GM18951 (cell line): ENCODE data around the gene ARSB.
"Not testable (repeated sequence)": the region's sequence is repeated elsewhere in the genome, so short reads cannot be mapped to it uniquely, and the experiment has no call there.

ENCODE experiments used
- POLR2A ChIP-seq: IDR thresholded peaks from 4 replicates; pipeline ENCODE4 v1.6.1; 2011; ENCODE audit warnings: mild to moderate bottlenecking; ENCODE audit not compliant: insufficient read length, insufficient read depth; ENCODE audit errors: extremely low read depth
- in situ Hi-C: fragments of 300-500 bp; cut with MboI; formaldehyde crosslinking; loops from one replicate; pipeline ENCODE4 v1.12.0; 2022; ENCODE audit warnings: low sequenced_read_pairs, mixed read lengths, inconsistent platforms; ENCODE audit not compliant: unreplicated experiment

ARSB gene

DNA sequence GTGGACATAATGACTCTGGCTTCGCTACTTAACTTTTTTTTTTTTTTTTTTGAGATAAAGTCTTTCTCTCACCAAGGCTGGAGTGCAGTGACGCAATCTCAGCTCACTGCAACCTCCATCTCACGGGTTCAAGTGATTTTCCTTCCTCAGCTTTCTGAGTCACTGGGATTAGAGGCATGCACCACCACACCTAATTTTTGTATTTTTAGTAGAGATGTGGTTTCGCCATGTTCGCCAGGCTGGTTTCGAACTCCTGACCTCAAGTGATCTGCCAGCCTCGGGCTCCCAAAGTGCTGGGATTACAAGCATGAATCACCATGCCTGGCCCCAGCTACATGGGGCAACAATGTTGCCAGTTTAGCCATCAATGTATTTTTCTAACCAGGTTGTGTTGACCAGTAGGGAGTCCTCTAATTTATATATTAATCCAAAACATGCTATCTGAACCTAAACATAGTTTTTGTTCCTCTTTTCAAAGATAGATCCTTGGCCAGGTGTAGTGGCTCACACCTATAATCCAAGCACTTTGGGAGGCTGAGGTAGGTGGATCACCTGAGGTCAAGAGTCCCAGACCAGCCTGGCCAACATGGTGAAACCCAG is 216.2 kb downstream of the ARSB start:
- in situ Hi-C loops, result no loop called here
- no peak for TF ChIP-seq POLR2A

DNA sequence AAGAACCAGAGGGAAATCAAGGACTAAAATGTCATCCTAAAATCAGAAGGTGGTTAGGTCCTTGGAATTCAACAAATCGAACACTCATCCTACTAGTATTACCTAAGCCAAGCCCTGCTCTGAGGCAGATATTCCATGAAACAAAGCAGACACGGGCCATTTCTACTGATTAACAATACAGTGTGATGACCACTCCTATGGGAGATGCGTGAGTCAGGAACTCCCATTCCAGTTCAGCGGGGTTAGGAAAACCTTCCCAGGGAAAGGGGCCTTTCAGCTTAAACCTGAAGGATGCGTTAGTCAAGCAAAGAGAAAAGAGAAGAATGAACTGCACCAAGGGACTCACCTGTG is 218.7 kb downstream of the ARSB start:
- no peak for TF ChIP-seq POLR2A
- in situ Hi-C loops, result no loop called here

DNA sequence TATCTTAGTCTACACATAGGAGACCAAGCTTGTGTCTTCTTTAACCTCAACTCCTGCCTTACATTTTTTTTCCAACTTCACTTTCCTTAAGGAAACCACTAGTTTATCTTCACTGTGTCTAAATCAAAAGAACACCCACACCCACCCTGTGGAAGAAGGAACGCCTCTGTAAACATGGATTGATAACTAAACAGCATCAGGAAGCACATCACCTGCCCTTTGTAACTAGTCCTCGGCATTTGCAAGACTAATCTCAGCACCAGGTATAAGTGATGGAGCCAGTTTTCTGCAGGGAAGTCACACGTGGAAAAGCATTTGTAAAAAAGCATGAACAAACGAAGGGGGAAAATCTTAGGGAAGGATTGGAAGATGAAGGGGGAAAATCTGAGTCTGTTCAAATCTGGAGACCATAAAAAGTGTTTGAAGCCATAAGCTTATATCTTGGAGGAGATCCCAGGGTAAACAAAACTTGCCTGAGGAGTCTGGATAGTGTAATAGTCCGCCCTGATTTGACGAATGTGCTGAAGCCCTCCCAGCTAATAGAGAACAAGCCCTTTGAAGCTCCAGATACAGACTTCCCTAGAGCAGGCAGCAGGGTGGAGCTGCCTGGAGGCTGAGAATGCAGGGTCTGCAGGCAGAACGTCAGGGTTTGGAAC is 219.2 kb downstream of the ARSB start:
- in situ Hi-C loops, result no loop called here

DNA sequence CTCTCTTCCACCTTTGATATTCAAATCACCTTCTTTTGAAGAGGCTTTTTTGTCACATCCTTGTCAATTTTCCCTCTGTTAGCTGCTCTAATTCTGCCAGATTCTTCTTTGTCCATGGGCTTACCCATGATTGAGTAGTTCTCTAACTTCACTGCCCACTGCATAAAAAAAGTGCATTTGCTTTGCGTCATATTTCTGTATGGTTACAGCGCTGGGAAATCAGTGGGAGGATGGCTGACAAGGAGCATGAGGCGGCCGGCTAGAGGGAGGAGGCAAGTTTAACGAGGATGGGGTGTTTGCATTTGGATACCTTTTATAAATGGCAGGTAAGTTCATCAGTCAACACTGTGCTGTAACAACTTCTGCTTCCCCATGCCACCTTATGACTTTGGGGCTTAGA is 220.0 kb downstream of the ARSB start:
- in situ Hi-C loops, result no loop called here
- TF ChIP-seq POLR2A, result no peak

More for the DNA sequence above, 219.2 kb downstream of the ARSB start:
- TF ChIP-seq POLR2A, result no peak

DNA sequence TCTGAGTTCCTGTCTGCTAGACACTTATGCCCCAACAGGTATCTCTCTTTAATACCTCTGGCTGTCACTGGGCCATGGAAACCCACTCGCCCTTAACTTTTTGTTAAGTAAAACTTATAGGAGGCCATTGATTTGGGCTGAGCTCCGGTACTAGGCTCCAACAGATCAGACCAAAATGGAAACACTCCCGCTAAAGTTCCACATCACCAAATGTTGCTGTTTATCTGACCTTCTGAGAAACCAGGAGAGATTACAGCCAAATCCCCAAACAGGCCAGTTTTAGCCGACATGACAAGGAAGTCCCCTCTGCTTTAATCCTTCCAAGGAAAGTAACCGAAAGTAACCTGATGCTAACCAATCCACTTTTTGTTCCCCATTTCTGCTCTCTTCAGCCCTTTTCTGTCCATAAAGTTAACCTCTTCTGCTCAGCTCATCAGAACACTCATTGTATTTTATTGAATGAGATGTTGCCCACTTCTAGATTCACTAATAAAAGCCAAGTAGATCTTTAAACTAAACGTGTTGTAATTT is 221.4 kb downstream of the ARSB start:
- in situ Hi-C loops, result no loop called here
- TF ChIP-seq POLR2A, result no peak

DNA sequence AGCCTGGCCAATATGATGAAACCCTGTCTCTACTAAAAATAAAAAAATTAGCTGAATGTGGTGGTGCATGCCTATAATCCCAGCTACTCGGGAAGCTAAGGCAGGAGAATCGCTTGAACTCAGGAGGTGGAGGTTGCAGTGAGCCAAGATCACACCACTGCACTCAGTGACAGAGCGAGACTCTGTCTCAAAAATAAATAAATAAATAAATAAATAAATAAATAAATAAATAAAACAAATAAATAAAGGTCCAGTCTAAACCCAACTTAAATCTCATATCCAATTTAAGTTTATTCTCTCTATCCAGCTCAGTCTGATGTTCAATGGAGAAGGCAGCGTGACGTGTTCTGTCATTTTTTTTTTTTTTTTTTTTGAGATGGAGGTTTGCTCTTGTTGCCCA is 222.4 kb downstream of the ARSB start:
- in situ Hi-C loops, result not testable (repeated sequence)

DNA sequence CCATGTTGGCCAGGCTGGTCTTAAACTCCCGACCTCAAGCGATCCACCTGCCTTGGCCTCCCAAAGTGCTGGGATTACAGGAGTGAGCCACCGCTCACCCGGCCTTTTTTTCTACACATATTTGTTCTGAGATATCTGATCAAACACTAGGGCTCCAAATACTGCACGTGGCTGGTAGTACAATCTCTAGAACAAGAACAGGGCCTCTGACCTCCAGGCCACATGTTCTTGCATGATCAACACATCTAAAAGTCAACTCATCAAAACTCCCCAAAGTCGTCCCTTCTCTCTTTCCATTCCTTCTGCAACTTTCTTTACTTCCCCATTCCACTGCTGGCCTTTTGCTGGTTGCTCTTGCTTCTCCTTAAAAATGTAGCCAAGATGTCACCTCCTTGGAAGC is 223.3 kb downstream of the ARSB start:
- no peak for TF ChIP-seq POLR2A
- in situ Hi-C loops, result no loop called here

DNA sequence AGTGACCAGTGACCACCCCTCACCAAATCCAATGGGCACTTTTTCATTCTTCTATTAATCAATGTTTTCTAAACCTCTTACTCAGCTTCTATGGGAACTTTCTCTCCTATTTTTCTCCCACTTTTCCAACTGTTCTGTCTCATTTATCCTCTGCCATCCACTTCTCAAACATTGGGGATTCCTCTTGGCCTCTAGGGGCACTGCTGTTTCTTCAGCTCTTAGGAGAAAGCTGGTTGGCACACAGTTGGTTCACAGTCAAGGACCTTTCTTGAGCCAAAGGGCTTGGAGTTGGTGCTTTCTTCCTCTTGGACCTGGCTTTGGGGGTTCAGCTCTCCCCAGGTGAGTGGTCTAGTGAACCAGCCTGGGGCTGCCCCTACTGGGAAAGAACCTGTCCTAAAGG is 224.3 kb downstream of the ARSB start:
- in situ Hi-C loops, result no loop called here
- TF ChIP-seq POLR2A, result no peak

DNA sequence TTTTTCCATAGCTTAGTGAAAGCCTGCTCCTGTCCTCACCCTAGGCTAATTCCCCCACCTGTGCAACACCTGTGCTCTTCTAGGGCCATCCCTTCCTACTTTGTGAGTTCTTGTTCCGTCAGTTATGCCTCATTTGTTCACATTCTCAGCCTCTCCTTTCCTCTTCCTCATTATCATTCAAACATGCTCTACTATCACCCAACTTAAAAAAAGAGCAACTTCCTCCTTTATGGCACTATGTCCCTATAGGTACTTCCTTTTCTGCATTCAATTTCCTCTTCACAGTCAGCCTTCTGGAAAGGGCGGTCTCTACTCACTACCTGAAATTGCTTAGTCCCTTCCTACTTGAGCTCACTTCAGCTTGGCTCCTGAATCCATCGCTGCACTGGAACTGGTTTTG is 224.7 kb downstream of the ARSB start:
- in situ Hi-C loops, result no loop called here

DNA sequence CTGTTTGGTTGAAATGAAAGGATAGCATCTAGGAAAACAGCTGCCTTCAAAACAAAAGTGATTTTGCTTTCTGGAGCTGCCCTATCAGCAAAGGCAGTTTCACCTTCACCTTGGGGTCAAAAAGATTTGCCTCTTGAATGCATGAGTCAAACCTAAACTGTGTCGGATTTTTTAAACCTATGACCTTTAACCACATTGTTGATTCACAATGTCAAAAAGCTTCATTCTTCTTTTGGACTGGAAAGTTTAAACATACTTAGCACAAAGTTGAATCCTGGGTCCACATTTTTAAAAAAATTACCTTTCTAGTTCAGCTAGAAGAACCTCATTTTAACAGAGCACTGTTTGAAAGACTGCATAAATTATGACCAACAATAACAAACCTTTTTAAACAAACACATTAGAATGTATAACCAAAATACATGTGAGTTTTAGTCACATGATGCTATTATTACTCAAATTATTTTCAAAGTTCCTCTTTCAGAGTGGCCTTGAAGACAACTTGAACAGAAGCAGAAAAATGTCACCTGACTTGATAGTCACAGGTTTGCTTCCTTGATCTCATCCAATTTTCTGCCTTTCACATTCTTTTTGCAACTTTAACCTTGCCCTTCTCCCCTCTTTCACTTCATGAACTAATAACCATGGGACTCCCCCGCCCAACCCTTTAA is 226.8 kb downstream of the ARSB start:
- in situ Hi-C loops, result no loop called here
- peak; percentile 21 for TF ChIP-seq POLR2A

More for the DNA sequence above, 224.7 kb downstream of the ARSB start:
- TF ChIP-seq POLR2A, result no peak

DNA sequence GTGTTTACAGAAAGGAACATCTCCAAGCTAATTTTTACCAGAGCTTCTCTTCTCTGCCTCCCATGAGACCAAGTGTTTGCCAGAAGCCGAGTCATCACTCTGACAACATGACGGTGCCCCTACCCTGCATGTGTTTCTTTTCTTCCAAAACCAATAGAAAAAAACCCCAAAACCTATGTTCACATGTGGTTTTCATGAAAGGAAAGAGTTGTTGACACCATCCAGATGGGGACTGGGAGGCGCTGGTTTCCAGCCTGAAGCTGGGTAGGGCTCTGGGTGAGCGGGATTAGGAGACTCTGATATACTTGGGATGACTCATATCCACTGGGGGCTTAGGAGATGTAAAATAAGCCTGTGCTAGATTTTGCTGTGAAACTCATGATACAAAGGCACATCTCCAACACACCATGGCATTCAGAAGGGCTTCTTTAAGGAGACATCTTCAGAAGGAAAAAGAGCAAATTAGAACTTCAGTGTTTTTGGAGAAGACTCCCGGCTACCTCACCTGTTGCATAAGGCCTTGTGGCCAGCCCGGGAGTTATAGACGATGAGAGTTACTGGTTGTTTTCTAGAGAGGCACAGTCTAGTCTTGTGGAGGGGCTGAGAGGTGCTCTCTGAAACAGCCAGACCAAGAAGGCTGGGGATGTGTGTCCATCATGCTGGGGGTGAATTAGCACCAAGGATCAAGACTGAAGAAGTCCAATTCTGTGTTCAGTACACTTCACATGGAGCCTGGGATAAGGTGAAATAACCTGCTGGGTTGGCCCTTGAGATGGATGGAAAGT is 227.6 kb downstream of the ARSB start:
- TF ChIP-seq POLR2A, result no peak
- in situ Hi-C loops, result no loop called here

DNA sequence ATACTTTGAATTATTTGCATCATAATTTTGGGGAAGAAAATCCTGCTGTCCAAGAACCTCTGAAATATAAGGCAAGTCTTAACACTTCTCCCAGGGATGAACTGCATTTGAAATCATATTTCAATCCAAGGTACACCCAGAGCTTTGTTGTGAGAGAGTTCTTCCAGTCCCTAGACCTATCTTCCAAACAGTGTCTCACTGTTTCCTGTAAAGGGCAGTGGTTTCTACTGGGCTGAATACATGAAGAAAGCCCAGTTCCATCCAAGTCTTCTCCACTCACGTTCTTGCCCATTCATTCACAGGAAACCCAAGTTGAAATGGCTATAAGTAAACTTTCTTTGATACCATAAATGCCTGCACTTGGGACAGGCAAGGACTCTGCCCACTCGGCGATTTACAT is 228.3 kb downstream of the ARSB start:
- in situ Hi-C loops, result no loop called here
- TF ChIP-seq POLR2A, result no peak

DNA sequence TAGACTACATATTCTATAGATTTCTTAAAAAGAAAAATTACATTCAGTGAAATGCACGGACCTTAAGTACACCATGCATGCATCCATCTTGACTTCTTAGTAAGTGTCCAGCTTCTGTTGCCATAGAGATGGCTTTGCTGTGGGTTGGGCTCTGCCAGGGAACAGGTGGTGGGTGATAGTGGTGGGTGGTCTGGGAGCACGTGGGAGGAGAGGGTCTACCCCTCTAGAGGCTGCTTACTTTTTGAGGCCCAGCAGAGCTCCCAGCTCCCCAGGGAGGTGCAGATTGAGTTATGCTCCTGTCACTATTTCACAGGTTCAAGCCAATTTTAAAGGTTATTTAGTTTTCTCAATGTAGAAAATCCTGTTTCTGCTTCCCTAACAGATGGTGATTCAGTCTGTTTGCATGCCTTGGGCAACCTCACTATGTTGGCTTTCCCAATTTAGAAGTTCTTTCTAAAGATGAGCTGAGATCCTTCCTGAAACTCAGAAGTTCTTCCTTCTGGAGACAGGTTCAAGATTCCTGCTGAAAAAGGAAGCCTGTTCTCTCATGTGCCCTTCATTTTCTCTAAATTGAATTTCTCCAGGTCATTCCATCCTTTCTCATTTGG is 229.2 kb downstream of the ARSB start:
- TF ChIP-seq POLR2A, result no peak
- in situ Hi-C loops, result no loop called here
